GM19193 (cell line): ENCODE results near the gene C12orf57.

ENCODE experiments used
- POLR2A ChIP-seq: IDR thresholded peaks from 4 replicates; pipeline ENCODE4 v1.6.1; 2011; ENCODE audit not compliant: insufficient read depth, insufficient read length; ENCODE audit errors: extremely low read depth

Gene C12orf57

DNA sequence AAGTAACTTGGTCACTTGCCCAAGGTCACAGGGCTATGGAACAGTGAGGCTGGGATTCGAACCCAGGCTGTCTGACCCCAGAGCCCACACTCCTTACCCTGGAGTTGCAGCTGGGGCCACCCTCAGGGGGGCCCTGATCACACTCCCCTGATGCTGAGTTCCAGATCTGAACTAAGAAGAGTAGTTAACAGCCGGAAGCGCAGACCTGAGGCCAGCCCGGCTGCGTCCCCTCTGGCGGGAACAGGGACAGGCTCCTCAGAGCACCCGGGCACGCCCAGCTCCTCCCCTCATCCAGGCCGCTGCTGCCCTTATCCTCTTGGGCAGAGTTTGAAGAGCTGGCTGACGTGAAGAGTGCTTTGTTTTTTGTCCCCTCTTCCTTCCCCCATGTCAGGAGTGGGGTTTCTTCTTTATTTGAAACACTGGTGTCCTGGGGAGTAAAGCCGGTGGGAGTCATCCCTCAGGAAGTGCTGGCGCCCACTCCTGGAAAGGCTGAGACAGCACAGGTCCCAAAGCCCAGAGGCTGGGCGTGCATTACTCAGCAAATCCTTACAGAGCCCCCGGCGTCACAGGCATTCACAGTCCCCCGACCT lies 18.0 kb downstream of the C12orf57 start:
- TF ChIP-seq POLR2A, result peak; percentile 52

DNA sequence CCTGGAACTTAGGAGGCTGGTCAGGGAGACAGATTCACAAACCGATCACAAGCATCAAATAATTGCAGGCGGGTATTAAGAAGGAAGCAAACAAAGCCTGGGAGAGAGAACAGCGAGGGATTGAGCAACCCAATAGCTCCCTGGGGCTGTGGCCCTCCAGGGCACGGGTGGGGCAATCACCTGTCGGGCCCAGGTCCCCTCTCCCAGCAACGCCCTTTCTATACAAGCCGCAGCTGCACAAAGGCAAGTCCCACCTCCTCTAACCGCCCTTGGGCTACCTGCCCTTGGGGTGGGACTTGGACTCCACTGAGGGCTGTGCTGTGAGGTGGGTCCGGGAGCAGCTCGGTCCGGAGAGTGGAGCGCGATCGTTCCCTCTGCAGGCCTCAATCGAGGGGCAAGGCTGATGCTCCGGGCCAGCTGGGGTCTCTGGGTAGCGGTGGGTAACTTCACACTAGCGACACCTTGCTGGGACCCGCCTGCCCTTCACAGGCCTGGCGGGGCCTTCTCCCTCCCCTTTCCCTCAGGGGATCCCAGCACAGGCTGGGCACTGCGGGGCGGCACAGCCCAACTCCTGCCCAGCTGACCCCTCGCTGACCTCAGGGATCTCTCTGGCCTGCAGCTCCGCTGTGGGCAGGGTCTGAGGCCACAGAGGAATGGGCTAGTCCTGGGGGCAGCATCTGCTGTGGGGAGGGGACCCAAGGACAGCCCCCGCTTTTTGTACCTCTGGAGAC lies 18.6 kb downstream of the C12orf57 start:
- peak; percentile 54 for TF ChIP-seq POLR2A

DNA sequence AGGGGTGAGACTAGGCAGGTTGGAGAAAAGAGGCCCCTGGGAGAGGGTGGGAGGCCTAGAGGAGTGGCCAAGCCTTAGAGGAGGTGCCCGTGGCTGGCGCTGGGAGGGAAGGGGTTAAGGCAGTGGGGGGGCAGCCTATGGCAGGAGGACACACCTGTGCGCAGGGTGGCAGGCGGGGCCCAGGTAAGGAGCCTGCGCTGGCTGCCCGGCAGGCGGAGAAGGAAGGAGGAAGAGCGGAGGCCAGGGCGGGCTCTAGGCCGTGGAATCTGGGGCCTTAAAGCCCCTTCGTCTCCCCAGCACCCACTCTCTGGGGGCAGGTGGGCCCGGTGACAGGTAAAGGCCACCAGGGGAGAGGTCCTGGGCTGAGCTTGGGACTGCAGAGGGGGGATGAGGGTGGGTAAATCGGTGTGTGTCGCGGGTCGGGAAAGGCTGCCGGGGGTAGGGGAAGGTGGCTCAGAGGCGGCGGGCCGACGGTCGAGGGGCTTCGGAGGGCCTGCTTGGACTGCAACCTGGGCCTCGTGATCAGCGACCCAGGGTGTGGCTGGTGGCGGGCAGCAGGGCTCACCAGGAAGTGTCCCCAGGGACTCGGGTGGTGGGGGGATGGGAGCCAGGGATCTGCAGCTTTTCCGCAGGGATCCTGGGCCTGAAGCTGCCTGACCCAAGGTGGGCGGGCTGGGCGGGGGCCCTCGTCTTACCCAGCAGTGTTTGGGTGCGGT lies 19.4 kb downstream of the C12orf57 start:
- no peak for TF ChIP-seq POLR2A

DNA sequence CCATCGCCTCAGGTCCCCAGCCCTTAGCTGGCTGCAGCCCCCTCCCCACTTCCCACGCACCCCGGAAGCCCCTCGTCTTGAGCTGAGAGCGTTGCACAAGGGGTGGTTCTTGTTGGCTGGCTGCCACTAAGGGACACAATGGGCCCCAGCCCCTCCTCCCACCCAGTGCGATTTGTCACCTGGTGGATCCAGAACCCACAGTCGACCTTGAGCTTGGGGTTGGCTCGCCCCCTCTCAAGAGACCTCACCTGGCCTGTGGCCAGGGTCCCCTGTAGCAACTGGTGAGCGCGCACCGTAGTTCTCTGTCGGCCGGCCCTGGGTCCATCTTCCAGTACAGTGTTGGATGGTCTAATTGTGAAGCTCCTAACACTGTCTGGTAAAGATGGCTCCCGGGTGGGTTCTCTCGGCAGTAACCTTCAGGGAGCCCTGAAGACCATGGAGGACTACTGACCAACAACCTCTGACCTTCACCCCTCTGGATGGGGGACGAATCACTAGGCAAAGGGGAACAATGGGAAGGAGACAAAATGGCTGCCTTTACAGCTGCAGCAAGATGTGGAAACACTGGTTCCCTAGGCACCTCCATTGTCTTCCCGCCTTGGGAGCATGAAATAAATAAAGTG lies 20.1 kb downstream of the C12orf57 start:
- no peak for TF ChIP-seq POLR2A

DNA sequence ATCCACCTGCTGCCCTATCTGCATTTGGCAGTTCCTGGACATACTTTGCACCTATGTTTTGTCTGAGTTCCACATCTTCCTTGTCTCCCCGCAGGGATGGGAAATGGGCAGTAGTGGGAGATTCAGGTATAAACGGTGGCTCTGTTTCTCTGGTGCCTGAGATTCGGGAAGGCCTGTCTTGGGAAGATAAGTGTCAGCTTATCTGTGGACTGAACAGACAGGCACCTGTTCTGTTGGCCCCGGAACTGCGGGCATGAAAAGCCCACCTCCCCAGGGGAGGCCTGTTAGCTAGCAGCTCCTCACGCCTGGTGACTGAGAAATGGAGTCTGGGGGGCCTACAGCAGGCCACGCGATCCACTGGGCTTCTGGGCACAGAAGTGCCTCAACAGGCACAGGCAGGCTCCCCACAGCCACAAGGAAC lies 20.8 kb downstream of the C12orf57 start:
- TF ChIP-seq POLR2A, result no peak

DNA sequence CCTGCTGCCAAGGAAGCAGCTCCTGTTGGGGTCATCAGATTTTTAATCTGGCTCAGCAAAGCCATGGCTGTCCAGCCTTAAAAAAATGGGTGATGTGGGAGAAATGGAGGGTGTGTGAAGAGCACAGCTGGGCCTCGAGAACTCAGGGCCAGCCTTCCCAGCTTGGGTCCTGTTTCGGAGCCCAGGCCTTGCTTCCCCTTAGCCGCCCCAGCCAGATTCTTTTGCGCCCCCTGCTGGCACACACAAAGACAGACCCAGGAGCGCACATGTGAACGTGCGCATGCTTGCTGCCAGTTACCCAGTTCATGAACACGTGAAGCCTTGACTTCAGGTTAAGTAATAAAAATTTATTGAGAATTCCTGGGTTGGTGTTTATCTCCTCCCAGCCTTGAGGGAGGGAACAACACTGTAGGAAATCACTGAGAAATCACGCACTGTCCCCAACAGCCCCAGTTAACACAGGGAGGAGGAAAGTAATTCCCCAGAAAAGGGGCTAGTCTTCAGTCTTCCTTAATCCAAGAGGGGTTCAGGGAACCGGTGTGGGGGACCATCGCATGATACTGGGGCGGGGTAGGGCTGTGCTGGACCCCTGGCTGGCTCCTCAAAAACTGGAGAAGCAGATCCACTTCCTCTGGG lies 21.3 kb downstream of the C12orf57 start:
- peak; percentile 36 for TF ChIP-seq POLR2A

DNA sequence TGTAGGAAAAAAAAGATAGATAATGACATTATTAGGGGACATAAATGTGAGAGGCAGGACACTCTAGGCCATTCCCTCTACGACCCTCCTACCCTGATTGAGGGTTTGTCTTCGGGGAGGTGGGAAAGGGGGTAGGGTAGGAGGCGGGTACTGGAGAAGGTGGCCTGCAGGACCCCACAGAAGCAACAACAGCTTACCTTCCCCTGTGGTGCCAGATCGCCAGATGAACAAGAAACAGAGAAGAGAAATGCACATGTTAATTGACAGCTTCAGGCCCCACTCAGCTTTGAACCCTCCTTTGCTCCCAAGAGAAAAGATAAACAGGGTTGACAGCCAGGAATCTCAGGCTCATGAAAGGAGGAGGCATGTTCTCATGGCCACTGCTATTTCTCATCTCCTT lies 21.9 kb downstream of the C12orf57 start:
- TF ChIP-seq POLR2A, result no peak

DNA sequence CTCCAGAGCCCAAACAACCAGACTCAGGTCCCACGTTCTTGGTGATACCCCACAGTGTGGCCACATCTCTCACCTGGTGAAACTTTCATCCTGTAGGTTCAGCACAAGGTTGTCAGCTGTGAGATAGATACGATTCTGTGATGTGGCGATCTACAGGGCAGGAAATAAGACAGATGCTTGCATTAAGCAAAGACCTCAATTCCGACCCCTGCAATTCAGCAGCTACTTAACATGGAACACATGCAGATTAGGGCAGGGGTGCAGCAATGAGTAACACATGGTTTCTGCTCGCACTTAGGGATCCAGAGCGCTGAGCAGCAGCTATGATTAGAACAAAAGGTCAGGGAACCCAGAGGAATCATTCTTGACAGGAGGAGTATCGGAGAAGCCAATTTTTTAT lies 22.5 kb downstream of the C12orf57 start:
- TF ChIP-seq POLR2A, result no peak

DNA sequence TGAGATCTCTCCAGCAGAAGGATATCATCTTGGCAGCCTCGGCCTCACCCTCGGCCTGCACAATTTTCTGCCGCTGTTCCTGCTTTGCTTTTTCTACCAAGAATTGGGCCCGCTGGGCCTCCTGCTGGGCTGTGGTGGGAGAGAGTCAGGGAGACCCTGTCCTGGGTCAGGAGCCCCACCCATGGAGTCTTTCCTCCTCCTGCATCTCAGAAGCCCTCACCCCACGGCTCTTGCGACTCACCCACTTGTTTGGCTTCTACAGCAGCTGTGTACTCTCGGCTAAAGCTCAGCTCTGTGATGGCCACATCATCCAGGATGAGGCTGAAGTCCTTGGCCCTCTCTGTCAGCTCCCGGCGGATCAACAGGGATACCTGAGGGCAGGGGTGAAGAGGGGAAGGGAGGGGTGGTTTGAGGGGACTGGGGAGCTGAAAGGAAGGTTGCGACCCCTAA lies 23.9 kb downstream of the C12orf57 start:
- no peak for TF ChIP-seq POLR2A

DNA sequence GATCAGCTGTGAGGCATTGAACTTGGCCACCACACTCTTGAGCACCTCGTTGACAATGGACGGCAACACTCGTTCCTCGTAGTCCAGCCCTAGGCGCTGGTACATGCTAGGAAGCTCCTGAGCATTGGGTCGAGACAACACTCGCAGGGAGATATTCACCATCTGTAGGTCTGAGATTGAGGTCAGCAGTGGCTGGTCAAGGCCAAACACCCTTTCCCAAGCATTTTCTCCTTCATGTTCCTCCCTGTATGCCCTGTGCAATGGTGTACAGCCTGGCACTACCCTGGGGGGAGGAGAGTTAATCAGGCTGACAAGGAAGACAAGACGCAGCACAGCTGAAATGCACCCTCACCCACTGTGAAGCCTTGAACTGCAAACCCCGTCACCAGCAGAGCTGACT lies 24.6 kb downstream of the C12orf57 start:
- no peak for TF ChIP-seq POLR2A

DNA sequence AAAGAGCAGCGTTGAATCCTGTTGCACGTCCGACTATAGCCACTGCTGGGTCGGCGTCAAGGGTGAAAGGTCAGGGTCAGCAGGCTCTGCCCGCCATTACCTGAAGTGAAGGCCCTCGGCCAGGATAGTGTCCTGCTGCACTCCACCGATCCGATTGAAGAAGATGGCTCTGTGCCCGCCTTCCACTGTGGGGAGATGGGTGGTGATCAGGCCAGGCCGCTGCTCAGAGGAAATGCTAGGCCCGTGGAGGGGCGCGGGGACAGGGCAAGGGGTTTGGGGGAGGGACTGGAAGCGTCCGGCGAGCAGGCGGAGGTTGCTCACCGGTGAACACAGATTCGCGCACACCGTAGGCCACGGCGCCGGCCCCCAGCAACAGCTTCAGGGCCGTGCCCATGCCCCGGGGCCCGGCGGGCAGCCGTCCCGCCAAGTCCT lies 26.3 kb downstream of the C12orf57 start:
- TF ChIP-seq POLR2A, result no peak

DNA sequence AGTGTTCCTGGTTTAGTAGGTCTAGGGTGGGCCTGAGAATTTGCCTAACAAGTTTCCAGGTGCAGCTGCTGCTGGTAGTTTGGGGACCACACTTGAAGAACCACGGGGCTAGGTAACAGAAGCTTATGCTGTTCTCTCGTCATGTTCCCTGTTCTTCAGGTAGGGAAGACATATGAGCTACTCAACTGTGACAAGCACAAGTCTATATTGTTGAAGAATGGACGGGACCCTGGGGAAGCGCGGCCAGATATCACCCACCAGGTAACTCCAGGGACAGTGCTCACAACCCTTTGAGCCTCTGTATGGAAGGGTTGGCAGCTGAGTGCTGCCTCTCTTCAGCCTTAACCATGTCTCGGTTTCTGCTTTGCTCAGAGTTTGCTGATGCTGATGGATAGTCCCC lies 30.4 kb downstream of the C12orf57 start:
- no peak for TF ChIP-seq POLR2A

DNA sequence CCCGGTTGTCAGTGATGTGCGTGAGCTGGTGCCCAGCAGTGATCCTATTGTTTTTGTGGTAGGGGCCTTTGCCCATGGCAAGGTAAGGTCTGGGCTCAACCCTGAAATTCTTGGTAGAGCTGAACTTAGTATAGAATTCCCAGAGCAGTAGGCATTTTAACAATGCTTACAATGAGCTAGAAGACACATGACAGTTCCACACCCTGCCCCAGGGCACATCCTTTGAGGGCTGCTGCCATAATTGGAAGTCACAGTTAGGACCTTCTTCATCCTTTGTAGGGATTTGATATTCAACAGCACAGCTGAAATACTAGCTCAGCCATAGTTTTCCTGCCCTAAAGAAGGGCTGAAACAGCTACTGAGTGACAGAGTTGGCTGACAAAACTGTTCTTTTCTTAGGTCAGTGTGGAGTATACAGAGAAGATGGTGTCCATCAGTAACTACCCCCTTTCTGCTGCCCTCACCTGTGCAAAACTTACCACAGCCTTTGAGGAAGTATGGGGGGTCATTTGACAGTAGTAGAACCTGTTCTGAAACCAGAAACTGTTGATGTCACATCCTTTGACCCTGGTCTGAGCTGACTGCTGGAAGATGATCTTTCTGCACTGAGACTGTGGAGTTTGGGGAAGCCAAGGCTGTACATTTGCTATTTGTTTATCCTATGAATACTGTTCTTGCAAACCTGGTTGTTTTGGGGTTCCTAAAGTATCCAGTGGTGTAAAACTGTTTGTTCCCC lies 31.6 kb downstream of the C12orf57 start:
- TF ChIP-seq POLR2A, result no peak

DNA sequence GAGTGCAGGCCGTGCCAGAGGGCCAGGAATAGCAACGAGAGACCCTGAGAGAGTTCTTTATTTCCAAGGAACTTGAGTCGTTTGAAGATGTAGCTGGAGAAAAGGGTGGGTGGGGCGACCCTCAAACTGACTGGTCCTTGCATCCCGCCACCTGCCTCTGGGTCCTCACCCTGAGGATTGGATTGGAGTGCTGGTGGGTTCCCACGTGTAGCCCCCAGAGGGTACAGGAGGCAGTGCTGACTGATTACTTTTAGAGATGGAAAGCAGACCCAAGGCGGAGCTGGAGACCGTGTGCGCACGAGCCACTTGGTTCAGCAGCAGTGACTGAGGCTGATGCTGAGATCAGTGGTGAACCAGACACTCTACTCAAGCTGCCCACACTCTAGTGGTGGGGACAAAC lies 33.8 kb downstream of the C12orf57 start:
- TF ChIP-seq POLR2A, result no peak
